HUES48 (cell line): ENCODE data around the gene CENPP.

Experiments
- H3K27ac ChIP-seq: one replicate; pipeline ENCODE4 v1.7.0; 2013; ENCODE audit warnings: low read depth, low read length, inconsistent platforms
- H3K27me3 ChIP-seq: 2 replicates; pipeline ENCODE4 v1.6.1; 2013; ENCODE audit warnings: mild to moderate bottlenecking, low read length; ENCODE audit not compliant: control insufficient read depth, insufficient read depth
- H3K36me3 ChIP-seq: 2 replicates; pipeline ENCODE4 v1.6.1; 2013; ENCODE audit warnings: low read length; ENCODE audit not compliant: control insufficient read depth, insufficient read depth
- H3K4me1 ChIP-seq: 2 replicates; pipeline ENCODE4 v1.6.1; 2013; ENCODE audit warnings: mild to moderate bottlenecking, low read length; ENCODE audit not compliant: control insufficient read depth, insufficient read depth
- H3K4me3 ChIP-seq: 2 replicates; pipeline ENCODE4 v1.5.1; 2013; ENCODE audit warnings: mild to moderate bottlenecking, low read depth, low read length
- H3K9ac ChIP-seq: 2 replicates; pipeline ENCODE4 v1.6.1; 2013; ENCODE audit warnings: mild to moderate bottlenecking, low read depth, low read length, moderate library complexity
- H3K9me3 ChIP-seq: 2 replicates; pipeline ENCODE4 v1.6.1; 2013; ENCODE audit warnings: low read length; ENCODE audit not compliant: control insufficient read depth, insufficient read depth

Gene CENPP

GRCh38 chr9:92642041-92642451 is 316.3 kb downstream of the CENPP start:
- H3K36me3 ChIP-seq, result peaks cover 77% of the 10 kb centered on the region
- H3K27me3 ChIP-seq, result no peaks in the 10 kb centered on the region
- no peak overlapping the region for H3K4me3 ChIP-seq

GRCh38 chr9:92642564-92642963 is 316.8 kb downstream of the CENPP start:
- Histone ChIP-seq H3K27me3 (no peaks in the 10 kb centered on the region), H3K4me1 (no peaks in the 10 kb centered on the region), H3K36me3 (peaks cover 74% of the 10 kb centered on the region), H3K4me3 (no peak overlapping the region), H3K9ac (no peak overlapping the region), H3K9me3 (no peaks in the 10 kb centered on the region), H3K27ac (no peak overlapping the region)

More at GRCh38 chr9:92642041-92642451, 316.3 kb downstream of the CENPP start:
- Histone ChIP-seq H3K4me1 (no peaks in the 10 kb centered on the region), H3K9me3 (no peaks in the 10 kb centered on the region), H3K9ac (no peak overlapping the region), H3K27ac (no peak overlapping the region)

GRCh38 chr9:92644278-92644677 is 318.5 kb downstream of the CENPP start:
- H3K9me3 ChIP-seq, result no peaks in the 10 kb centered on the region
- no peaks in the 10 kb centered on the region for H3K4me1 ChIP-seq
- peaks cover 80% of the 10 kb centered on the region for H3K36me3 ChIP-seq
- no peak overlapping the region for H3K9ac ChIP-seq
- no peak overlapping the region for H3K4me3 ChIP-seq
- no peak overlapping the region for H3K27ac ChIP-seq
- no peaks in the 10 kb centered on the region for H3K27me3 ChIP-seq

GRCh38 chr9:92645041-92645440 is 319.3 kb downstream of the CENPP start:
- H3K27me3 ChIP-seq, result no peaks in the 10 kb centered on the region

GRCh38 chr9:92647671-92648473 is 322.1 kb downstream of the CENPP start:
- H3K4me1 ChIP-seq, result no peaks in the 10 kb centered on the region
- H3K27me3 ChIP-seq, result no peaks in the 10 kb centered on the region
- H3K4me3 ChIP-seq, result no peak overlapping the region
- H3K9me3 ChIP-seq, result no peaks in the 10 kb centered on the region
- no peak overlapping the region for H3K9ac ChIP-seq
- peaks cover 66% of the 10 kb centered on the region for H3K36me3 ChIP-seq
- no peak overlapping the region for H3K27ac ChIP-seq

More at GRCh38 chr9:92645041-92645440, 319.3 kb downstream of the CENPP start:
- Histone ChIP-seq H3K4me3 (no peak overlapping the region), H3K9me3 (no peaks in the 10 kb centered on the region), H3K9ac (no peak overlapping the region), H3K4me1 (no peaks in the 10 kb centered on the region), H3K36me3 (peaks cover 78% of the 10 kb centered on the region), H3K27ac (no peak overlapping the region)

- Histone ChIP-seq H3K27ac (no peak overlapping the region), H3K4me1 (no peaks in the 10 kb centered on the region), H3K36me3 (peaks cover 65% of the 10 kb centered on the region), H3K9ac (no peak overlapping the region), H3K27me3 (no peaks in the 10 kb centered on the region), H3K4me3 (no peak overlapping the region), H3K9me3 (no peaks in the 10 kb centered on the region)
Measured at GRCh38 chr9:92648474-92648971, 322.8 kb downstream of the CENPP start.

GRCh38 chr9:92649007-92649406 is 323.3 kb downstream of the CENPP start:
- no peak overlapping the region for H3K9ac ChIP-seq
- peaks cover 60% of the 10 kb centered on the region for H3K36me3 ChIP-seq
- no peaks in the 10 kb centered on the region for H3K27me3 ChIP-seq
- no peak overlapping the region for H3K4me3 ChIP-seq
- H3K27ac ChIP-seq, result no peak overlapping the region
- H3K4me1 ChIP-seq, result no peaks in the 10 kb centered on the region
- H3K9me3 ChIP-seq, result no peaks in the 10 kb centered on the region

- no peak overlapping the region for H3K27ac ChIP-seq
Measured at GRCh38 chr9:92650296-92650695, 324.5 kb downstream of the CENPP start.

GRCh38 chr9:92650839-92651621 is 325.3 kb downstream of the CENPP start:
- H3K27me3 ChIP-seq, result no peaks in the 10 kb centered on the region
- H3K27ac ChIP-seq, result no peak overlapping the region
- H3K9me3 ChIP-seq, result no peaks in the 10 kb centered on the region
- H3K4me1 ChIP-seq, result no peaks in the 10 kb centered on the region
- H3K4me3 ChIP-seq, result no peak overlapping the region
- no peak overlapping the region for H3K9ac ChIP-seq
- peaks cover 42% of the 10 kb centered on the region for H3K36me3 ChIP-seq

More at GRCh38 chr9:92650296-92650695, 324.5 kb downstream of the CENPP start:
- H3K4me1 ChIP-seq, result no peaks in the 10 kb centered on the region
- H3K9me3 ChIP-seq, result no peaks in the 10 kb centered on the region
- H3K27me3 ChIP-seq, result no peaks in the 10 kb centered on the region
- peaks cover 47% of the 10 kb centered on the region for H3K36me3 ChIP-seq
- H3K9ac ChIP-seq, result no peak overlapping the region
- no peak overlapping the region for H3K4me3 ChIP-seq

- Histone ChIP-seq H3K9me3 (no peaks in the 10 kb centered on the region), H3K4me1 (no peaks in the 10 kb centered on the region), H3K4me3 (no peak overlapping the region), H3K36me3 (peaks cover 41% of the 10 kb centered on the region), H3K9ac (no peak overlapping the region), H3K27me3 (no peaks in the 10 kb centered on the region), H3K27ac (no peak overlapping the region)
Measured at GRCh38 chr9:92652461-92652860, 326.7 kb downstream of the CENPP start.
